ENCODE results near the gene STK10. TPM values are rescaled to one million over a fixed set of nuclear protein-coding genes. Genes with fewer than 3 reads are reported as not detected.

Gene STK10
- total RNA-seq, 1 experiment from 2014 or later = 22.9 TPM

GRCh38 chr5:172146748-172147092, 41.3 kb downstream of the STK10 start:
- BruUV-seq (replicated peaks) = no TSS peak
- H2AFZ ChIP-seq (ENCODE audit: low read depth, low read length, poor library complexity, severe bottlenecking) = no peak overlapping the region
- H3K4me3 ChIP-seq (replicated peaks in 1 of 2; ENCODE audit: low read depth in 1 of 2, low read length in 2 of 2) = no peak overlapping the region
- no peaks in the 10 kb centered on the region for H3K27me3 ChIP-seq (ENCODE audit: insufficient read depth, low read length)
- H3K9me2 ChIP-seq (ENCODE audit: insufficient read depth) = no peaks in the 10 kb centered on the region
- H3K79me2 ChIP-seq (ENCODE audit: insufficient read depth, low read length) = no peaks in the 10 kb centered on the region
- no peaks in the 10 kb centered on the region for H3K36me3 ChIP-seq (ENCODE audit: control insufficient read depth in 1 of 2, insufficient read depth in 2 of 2, low read length in 2 of 2)
- H3K9ac ChIP-seq (ENCODE audit: low read length) = no peak overlapping the region
- no peak overlapping the region for H3K27ac ChIP-seq (ENCODE audit: low read depth, low read length)
- TF ChIP-seq EGR1 (IDR thresholded peaks at IDR 0.05; ENCODE audit: low read depth) = no peak
- no peak for TF ChIP-seq JUND (IDR thresholded peaks at IDR 0.05)
- no peak for TF ChIP-seq EZH2 (IDR thresholded peaks at IDR 0.05)
- TF ChIP-seq RAD21 (IDR thresholded peaks at IDR 0.05; ENCODE audit: low read depth) = no peak
- TF ChIP-seq CBX3 (IDR thresholded peaks at IDR 0.05; ENCODE audit: low read depth) = no peak
- TF ChIP-seq MAX (IDR thresholded peaks at IDR 0.05) = no peak
- no peak for TF ChIP-seq CTCF (IDR thresholded peaks at IDR 0.05 in 2 of 3, conservative IDR thresholded peaks at IDR 0.05 in 1 of 3; ENCODE audit: borderline replicate concordance in 1 of 3, insufficient read depth in 1 of 3, low read depth in 2 of 3, low read length in 2 of 3)
- no peak for TF ChIP-seq ZNF274 (IDR thresholded peaks at IDR 0.05; ENCODE audit: low read depth, low read length)
- TF ChIP-seq YY1 (IDR thresholded peaks at IDR 0.05; ENCODE audit: extremely low read depth, insufficient replicate concordance, low read depth, low read length) = no peak
- no peak for TF ChIP-seq EZH2phosphoT487 (IDR thresholded peaks at IDR 0.05; ENCODE audit: borderline replicate concordance)
- no peak for TF ChIP-seq ZBTB33 (IDR thresholded peaks at IDR 0.05; ENCODE audit: extremely low read depth, insufficient replicate concordance, low read length)
- TF ChIP-seq SRF (IDR thresholded peaks at IDR 0.05; ENCODE audit: low read depth) = no peak
- intact Hi-C loops (cut with micrococcal nuclease) = no loop called here
- CTCF ChIA-PET = no interaction called here
- no peak for DNase-seq (ENCODE audit: low read depth, low spot score)
- no peak for ATAC-seq
- RAD21 ChIA-PET (ENCODE audit: low non-redundant PET in 1 of 2, low total read pairs in 2 of 2, uncharacterized antibody in 2 of 2, unreplicated experiment in 2 of 2) = no interaction called here
- H3K4me1 ChIP-seq (ENCODE audit: control insufficient read depth in 1 of 2, insufficient read depth in 2 of 2, low read length in 2 of 2) = no peaks in the 10 kb centered on the region
- POLR2A ChIA-PET = no interaction called here
- no peak overlapping the region for H3K4me2 ChIP-seq (ENCODE audit: low read length)
- H4K20me1 ChIP-seq (ENCODE audit: insufficient read depth) = no peaks in the 10 kb centered on the region
- H3K9me3 ChIP-seq (ENCODE audit: control insufficient read depth in 1 of 2, insufficient read depth in 1 of 2, low read depth in 1 of 2, low read length in 2 of 2) = no peaks in the 10 kb centered on the region
